Activated CD8-positive, alpha-beta memory T cell treated with anti-CD3 and anti-CD28 coated beads, Interleukin-2, amount 50 U/mL, for 1 hour (primary cell): Measurements from ENCODE around the gene CD320.
A peak's percentile ranks its signal among the peaks of the same experiment; 100 is the strongest.
"Not testable (repeated sequence)": the region's sequence is repeated elsewhere in the genome, so short reads cannot be mapped to it uniquely, and the experiment has no call there.

ENCODE experiments used
- DNase-seq: peaks from one replicate; pipeline ENCODE4 v3.0.0-alpha.2; 2020; ENCODE audit errors: extremely low read depth

CD320 gene

GRCh38 chr19:8307965-8308866 lies at the start of gene CD320:
Gene CD320, minus strand, starts transcription at chr19:8308358. Its CDS starts 68 bp downstream, at chr19:8308290.
- DNase-seq: no peak

GRCh38 chr19:8357007-8357521 lies 48.9 kb upstream of the CD320 start:
- no peak for DNase-seq

- no peak for DNase-seq
Measured at GRCh38 chr19:8355631-8356402, 47.7 kb upstream of the CD320 start.

- not testable (repeated sequence) for DNase-seq
Measured at GRCh38 chr19:8352845-8353244, 44.7 kb upstream of the CD320 start.

GRCh38 chr19:8352134-8352827 lies 44.1 kb upstream of the CD320 start:
- no peak for DNase-seq

- not testable (repeated sequence) for DNase-seq
Measured at GRCh38 chr19:8349629-8350372, 41.6 kb upstream of the CD320 start.

- DNase-seq: no peak
Measured at GRCh38 chr19:8343483-8343844, 35.3 kb upstream of the CD320 start.

- DNase-seq: peak; percentile 85
Measured at GRCh38 chr19:8342684-8343482, 34.7 kb upstream of the CD320 start, which contains the start of gene KANK3. Gene KANK3, minus strand, starts transcription at chr19:8343262. Its CDS starts 5,434 bp downstream, at chr19:8337828.

GRCh38 chr19:8342316-8342683 lies 34.1 kb upstream of the CD320 start:
- no peak for DNase-seq

- DNase-seq: not testable (repeated sequence)
Measured at GRCh38 chr19:8341504-8341903, 33.3 kb upstream of the CD320 start.

GRCh38 chr19:8340341-8341096 lies 32.4 kb upstream of the CD320 start:
- DNase-seq: no peak

- no peak for DNase-seq
Measured at GRCh38 chr19:8338835-8339234, 30.7 kb upstream of the CD320 start.

GRCh38 chr19:8337728-8338127 lies 29.6 kb upstream of the CD320 start:
- DNase-seq: no peak

GRCh38 chr19:8336660-8337059 lies 28.5 kb upstream of the CD320 start:
- DNase-seq: no peak

GRCh38 chr19:8336072-8336569 lies 28.0 kb upstream of the CD320 start:
- DNase-seq: no peak

- DNase-seq: no peak
Measured at GRCh38 chr19:8335343-8336071, 27.3 kb upstream of the CD320 start.

- DNase-seq: no peak
Measured at GRCh38 chr19:8334458-8335342, 26.5 kb upstream of the CD320 start.
